ENCODE results near the gene LONP2.

DNA sequence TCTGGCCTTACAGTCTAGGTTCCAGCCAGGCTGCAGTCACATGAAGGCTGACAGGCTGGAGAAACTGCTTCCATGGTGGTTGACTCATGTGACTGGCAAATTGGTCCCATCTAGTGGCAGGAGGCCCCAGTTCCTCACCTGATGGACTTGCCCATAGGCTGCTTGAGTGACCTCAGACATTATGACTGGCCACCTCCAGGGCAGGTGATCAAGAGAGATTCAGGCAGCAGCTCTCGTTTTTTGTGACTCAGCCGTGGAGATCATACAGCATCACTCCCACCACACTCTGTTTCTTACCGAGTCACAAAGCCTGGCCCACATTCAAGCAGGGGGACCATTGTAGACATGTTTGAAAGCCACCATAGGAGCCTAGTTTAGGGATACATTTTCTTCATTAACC, 106.6 kb downstream of the LONP2 start:
- no peak for TF ChIP-seq SMC3 (conservative IDR thresholded peaks at IDR 0.05; ENCODE audit: insufficient read depth, low read depth, low read length)
- no peak for TF ChIP-seq MAFK (IDR thresholded peaks at IDR 0.05; ENCODE audit: low read length)
- TF ChIP-seq SIN3A (IDR thresholded peaks at IDR 0.05; ENCODE audit: borderline replicate concordance in 2 of 2, control insufficient read depth in 1 of 2, low read depth in 2 of 2, low read length in 2 of 2), result no peak
- TF ChIP-seq, protein P1, sequence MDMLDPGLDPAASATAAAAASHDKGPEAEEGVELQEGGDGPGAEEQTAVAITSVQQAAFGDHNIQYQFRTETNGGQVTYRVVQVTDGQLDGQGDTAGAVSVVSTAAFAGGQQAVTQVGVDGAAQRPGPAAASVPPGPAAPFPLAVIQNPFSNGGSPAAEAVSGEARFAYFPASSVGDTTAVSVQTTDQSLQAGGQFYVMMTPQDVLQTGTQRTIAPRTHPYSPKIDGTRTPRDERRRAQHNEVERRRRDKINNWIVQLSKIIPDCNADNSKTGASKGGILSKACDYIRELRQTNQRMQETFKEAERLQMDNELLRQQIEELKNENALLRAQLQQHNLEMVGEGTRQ (CRISPR knock-in tag; IDR thresholded peaks at IDR 0.05), result no peak
